NCI-H2107 (cell line): ENCODE measurements around the gene KMT2E.

ENCODE experiments used
- DNase-seq: peaks from one replicate; lab custom pipeline; 2025; lab: John Stamatoyannopoulos, UW

Gene KMT2E

DNA sequence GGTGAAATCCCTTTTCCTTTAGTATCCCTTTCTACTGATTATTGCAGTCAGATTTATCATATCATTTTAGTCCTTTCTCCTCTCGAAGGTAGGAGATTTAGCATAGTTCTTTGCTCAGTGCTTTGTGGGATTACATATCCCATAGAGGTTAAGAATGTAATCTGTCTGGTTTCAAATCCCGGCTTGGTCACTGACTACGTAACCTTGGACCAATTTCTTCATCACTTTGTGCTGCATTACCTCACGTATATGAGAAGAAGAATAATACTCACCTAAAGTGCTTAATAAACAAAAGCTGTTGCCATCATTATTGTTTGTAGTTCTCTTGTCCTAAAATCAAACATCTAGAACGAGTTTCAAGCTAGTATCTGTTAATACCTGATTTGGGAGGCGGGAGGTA is 74.0 kb downstream of the KMT2E start:
- no peak for DNase-seq

DNA sequence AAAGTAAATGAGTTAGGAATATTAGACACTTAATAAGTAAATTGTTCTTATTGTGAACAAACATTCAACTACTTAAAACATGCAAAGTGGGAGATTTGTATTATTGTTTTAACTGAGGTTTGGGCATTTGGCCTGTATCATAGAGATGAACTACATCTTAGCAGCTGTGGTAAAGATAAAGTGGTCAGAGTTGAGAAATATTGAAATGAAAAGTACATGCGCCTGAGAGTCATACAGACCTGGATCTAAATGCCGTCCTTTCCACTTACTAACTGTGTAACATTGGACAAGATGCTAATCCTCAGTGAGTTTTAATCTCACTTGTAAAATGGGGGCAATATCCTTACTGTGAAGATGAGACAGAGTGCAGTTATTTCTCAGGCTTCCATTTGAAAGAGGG is 74.5 kb downstream of the KMT2E start:
- no peak for DNase-seq

- no peak for DNase-seq
Measured at GRCh38 chr7:105094966-105095365, 81.0 kb downstream of the KMT2E start.

GRCh38 chr7:105096306-105096705 is 82.3 kb downstream of the KMT2E start:
- no peak for DNase-seq

- DNase-seq, result no peak
Measured at GRCh38 chr7:105097619-105098018, 83.6 kb downstream of the KMT2E start.

DNA sequence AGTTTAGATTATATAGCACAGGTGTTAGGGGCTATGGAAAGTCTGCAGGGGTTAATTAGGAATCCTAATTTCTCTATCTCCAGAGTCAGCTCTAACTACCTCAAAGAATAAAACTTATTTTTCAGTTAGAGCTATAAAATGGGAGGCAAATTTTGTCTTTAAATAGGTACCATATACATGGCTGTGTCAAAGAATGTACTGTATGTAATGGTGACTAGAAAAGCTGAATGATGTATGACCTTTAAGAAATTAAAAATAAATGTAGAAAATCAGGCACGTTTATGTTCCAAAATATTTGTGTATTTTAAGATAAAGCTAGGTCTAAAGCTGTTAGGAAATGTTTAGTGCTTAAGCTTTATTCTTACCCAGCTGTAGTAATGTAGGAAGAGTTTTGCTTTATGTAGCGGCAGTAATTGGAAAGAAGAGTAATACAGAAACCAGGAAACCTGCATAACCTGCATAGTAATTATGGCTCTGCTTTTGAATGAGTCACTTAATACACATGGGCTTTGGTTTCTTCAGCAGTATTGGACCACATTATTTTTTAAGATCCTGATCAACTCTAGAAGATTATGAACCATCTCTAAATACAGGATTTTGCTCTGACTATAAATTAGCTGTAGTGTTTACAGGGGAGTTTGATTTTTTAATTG is 85.0 kb downstream of the KMT2E start:
- no peak for DNase-seq

DNA sequence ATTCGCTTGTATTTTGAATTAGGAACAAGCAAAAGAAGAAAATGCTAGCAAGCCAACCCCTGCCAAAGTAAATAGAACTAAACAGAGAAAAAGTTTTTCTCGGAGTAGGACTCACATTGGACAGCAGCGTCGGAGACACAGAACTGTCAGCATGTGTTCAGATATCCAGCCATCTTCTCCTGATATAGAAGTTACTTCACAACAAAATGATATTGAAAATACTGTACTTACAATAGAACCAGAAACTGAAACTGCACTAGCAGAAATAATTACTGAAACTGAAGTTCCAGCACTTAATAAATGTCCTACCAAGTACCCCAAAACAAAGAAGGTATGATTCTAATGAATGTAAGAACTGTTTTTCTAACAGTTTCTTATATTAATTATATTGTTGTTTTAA is 87.9 kb downstream of the KMT2E start:
- DNase-seq, result no peak

DNA sequence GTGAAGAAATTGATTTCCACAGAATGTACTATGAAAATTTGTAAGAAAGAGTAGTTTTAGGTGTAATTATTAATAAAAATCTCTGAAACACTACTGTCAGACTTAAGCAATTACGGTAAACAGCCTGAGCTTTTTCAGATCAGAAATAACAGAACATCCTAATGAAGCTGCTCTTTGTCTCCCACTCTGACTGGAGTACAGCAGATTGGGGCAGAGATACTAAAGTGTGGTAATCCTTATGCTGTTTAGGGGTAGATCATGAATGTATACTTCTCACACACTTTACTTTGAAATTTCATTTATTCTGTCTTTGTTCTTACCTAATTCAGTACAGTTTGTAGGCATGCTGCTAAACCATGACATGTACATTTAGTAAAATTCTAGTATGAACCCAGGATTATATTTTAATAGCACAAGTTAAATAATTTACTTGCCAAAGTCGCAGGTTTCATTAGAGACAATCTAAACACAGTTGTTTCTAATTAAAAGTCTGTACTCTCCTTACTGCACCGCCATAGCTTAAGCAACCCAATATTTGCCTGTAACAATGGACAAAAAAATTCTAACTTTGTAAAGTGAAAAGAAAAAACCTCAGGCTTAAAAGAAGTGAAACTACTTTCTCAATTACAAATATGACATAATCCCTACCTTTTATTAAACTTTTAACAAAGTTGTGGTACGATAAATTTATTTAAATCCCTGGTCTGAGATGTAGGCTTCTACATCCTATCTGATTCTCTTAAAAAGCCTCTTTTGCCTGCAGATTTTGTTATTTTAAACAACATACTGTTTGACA is 88.8 kb downstream of the KMT2E start:
- no peak for DNase-seq

DNA sequence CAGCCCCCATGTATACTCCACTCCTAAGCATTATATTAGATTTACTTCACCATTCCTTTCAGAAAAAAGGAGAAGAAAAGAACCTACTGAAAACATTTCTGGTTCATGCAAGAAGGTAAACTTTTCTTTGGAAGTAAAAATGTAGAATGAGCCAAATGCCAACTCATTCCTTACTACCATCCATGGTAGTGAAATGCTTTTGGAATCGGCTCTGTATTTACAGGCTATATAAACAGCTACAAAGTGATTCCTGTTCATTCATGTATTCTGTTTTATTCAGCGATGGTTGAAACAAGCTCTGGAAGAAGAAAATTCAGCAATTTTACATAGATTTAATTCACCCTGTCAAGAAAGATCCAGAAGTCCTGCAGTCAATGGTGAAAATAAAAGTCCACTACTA is 91.6 kb downstream of the KMT2E start:
- no peak for DNase-seq

DNA sequence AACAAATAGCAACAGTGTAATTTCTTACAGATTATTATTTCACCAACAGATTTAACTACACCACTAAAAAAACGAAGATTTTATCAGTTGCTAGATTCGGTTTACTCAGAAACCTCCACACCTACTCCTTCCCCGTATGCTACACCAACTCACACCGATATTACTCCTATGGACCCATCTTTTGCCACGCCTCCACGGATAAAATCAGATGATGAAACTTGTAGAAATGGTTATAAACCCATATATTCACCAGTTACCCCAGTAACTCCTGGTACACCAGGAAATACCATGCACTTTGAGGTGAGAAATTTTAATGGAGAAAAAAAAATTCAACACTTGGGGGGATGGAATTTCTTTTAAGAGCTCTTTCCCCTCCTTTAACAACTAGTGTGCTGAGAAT is 92.5 kb downstream of the KMT2E start:
- no peak for DNase-seq

DNA sequence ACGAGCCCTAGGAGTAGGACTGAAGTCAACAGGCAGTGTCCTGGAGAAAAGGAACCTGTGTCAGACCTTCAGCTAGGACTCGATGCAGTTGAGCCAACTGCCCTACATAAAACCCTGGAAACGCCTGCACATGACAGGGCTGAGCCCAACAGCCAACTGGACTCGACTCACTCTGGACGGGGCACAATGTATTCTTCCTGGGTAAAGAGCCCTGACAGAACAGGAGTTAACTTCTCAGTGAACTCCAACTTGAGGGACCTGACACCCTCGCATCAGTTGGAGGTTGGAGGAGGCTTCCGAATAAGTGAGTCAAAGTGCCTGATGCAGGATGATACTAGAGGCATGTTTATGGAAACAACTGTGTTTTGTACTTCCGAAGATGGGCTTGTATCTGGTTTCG is 93.5 kb downstream of the KMT2E start:
- DNase-seq, result no peak

DNA sequence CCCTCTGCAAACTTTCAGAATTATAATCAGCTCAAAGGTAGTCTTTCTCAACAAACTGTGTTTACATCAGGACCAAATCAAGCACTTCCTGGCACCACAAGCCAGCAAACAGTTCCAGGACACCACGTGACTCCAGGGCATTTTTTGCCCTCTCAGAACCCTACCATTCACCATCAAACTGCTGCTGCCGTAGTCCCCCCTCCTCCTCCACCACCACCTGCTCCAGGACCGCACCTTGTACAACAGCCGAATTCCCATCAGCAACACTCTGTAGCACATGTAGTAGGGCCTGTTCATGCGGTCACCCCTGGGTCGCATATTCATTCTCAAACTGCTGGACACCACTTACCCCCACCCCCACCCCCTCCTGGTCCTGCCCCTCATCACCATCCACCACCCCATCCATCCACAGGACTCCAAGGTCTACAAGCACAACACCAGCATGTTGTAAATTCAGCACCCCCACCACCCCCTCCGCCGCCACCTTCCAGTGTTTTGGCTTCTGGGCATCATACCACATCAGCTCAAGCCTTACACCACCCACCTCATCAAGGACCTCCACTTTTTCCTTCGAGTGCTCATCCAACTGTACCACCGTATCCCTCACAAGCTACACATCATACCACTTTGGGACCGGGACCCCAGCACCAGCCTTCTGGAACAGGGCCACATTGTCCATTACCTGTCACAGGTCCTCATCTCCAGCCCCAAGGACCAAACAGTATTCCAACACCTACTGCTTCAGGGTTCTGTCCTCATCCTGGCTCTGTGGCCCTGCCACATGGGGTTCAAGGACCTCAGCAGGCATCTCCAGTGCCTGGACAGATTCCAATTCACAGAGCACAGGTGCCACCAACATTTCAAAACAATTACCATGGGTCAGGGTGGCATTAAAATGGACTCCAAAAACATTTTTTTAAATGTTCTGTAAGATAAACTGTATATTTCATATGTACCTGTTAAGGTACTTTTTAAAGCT is 98.7 kb downstream of the KMT2E start:
- no peak for DNase-seq

DNA sequence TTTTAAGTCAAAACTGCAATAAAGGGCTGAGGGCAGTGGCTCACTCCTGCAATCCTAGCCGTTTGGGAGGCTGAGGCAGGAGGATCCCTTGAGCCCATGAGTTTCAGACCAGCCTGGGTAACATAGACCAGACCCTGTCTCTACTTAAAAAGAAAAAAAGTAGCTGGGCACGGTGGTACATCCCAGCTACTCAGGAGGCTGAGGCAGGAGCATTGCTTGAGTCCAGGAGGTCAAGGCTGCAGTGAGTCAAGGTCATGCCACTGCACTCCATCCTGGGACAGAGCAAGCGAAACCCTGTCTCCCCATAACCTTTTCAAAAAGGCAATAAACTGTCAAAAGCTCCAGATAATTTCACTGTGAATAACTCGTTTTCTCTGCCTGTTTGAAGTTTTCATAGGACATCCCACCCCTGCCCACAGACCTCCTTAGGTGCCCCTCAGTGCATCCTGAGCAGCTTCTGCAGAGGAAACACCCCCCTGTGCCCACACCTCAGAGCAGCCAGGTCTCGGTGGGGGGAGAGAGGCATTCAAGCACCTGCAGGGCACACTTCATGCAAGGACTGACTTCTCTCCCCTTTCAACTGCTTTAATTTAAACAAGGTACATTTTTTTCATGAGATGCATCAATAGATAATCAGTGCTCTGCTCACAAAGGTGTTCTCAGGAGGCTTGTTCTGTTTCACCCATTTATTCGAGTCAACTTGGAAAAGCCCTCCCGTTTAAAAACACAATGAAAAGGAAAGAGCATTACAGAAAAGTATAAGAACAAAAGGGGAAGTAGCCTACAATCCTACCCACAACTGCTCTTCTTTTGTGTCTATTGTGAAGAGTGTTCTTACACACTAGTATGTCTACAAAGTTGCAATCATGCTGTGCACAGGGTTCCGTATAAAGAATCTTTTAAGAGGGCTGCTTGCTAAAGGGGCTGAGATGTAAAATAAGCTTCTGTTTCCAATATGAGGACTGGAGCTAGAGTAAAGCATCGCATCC is 104.9 kb downstream of the KMT2E start:
- DNase-seq, result no peak

- no peak for DNase-seq
Measured at GRCh38 chr7:105122619-105123018, 108.6 kb downstream of the KMT2E start.

DNA sequence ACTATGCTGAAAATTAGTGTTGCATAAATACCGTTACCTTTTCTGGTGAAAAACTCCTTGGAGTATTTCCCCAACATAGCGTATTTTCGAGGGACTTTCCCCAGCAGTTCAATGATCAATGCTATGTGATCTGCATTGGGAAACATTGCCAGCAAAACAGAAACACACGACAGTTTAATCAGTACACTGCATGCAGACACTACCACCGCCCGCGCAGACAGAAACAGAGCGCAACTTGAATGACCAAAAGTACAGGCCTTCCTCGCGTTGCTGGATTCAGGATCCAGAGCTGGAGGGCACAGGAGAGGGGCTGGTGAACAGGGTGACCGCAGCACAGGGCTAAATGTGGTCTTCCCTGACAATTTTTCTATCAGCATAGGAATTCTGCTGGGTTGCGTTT is 111.7 kb downstream of the KMT2E start:
- no peak for DNase-seq

- DNase-seq, result no peak
Measured at GRCh38 chr7:105126436-105126975, 112.5 kb downstream of the KMT2E start.

DNA sequence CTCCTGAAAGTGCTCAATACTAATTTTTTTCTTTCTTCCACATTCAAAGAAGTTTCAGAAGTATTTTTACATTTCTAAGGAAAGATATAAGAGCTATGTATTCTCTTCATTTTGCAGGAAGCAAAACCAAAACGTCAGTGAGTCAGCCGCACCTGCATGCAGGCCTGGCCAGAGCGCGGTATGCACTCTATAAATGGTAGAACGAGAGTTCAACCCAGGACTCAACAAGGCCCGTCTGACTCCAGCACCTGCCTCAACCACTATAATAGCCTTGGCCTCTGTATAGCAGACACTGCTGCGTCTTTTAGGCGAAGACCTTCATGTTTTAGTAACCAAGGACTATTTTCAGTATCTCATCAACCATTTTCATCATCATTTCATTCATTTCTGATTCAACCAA is 113.2 kb downstream of the KMT2E start:
- DNase-seq, result no peak

DNA sequence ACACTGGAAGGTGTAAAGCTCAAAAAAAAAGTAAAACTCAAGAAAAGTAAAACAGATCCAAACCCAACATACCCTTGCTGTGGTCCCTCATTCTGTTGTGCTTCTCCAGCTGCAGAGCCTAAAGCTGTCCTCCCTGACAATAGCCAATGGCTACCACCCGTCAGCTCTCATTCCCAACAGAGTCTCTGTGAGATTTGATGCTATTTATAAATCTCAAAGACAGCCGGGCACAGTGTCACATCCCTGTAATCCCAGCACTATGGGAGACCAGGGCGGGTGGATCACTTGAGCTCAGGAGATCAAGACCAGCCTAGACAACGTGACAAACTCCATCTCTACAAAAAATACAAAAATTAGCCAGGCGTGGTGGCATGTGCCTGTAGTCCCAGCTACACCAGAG is 116.0 kb downstream of the KMT2E start:
- DNase-seq, result no peak

- DNase-seq, result no peak
Measured at GRCh38 chr7:105130580-105130979, 116.6 kb downstream of the KMT2E start.

DNA sequence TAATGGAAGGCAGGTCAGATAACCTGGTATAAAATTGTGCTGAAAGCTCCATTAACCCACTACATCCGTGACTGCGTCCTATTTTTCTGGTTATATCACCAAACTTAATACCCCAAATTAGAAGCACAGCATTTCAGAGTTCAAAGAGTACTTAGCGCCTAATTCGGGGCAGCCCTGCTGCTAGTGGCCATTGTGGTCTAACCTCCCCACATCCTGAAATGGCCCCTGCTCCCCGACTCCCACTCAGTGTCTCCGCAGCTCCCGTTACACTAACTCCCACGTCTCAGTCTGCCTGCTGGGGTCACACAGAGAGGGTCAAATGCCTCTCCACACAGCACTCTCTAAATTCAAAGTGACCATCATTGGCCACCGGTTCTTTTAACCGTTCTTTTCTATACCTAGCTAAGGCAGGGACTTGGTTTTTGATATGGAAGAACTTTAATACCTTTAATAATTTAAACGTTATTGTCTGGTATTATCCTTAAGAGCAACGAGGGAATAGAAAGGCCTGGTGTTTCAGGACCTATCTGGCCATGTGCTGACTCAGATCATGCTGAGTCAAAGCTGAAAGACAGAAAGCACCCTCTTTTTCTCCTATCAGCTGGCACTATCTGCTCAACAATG is 117.1 kb downstream of the KMT2E start:
- DNase-seq, result no peak

DNA sequence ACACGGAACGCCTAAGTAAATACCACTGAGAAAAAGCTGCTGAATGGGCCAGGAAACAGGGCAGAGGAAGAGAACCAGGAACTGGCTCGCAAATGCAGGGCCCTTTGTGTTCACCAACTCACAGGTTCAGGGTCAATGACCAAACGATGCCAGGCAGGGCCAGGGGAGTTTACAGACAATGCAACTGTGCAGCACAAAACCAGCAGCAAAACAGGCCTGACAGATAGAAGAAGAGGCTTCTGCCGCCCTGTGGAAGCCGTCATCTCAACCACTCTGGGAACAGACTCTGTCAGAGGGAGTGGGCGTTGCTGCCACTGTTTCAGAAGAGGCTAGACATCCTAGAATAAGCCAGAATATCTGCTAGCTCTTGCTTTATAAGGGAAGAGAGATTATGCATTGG is 117.9 kb downstream of the KMT2E start:
- DNase-seq, result no peak
